ENCODE results near the gene TNFRSF12A. TPM values are rescaled to one million over a fixed set of nuclear protein-coding genes. Genes with fewer than 3 reads are reported as not detected.
A peak's percentile ranks its signal among the peaks of the same experiment; 100 is the strongest.

Gene TNFRSF12A
- total RNA-seq, 2 experiments from 2014 or later: 1.8 to 1.9 TPM

- Mint-ChIP-seq H3K4me1 (ENCODE audit: low read depth) (peaks cover 23% of the 10 kb centered on the region), H3K36me3 (ENCODE audit: low read depth) (no peaks in the 10 kb centered on the region), H3K27me3 (peaks cover 51% of the 10 kb centered on the region), H3K27ac (no peak within 1 kb of the TSS), H3K9me3 (no peaks in the 10 kb centered on the region), H3K4me3 (peak within 1 kb of the TSS; percentile 79)
- peaks cover 48 to 51% of the 10 kb centered on the region in 2 experiments for H3K27me3 ChIP-seq (ENCODE audit: control insufficient read depth in 1 of 2, insufficient read depth in 2 of 2, low read length in 2 of 2)
- ChIA-PET POLR2A (interaction anchor here (1.0 to 1.7 kb wide), 6 partner anchors 9 to 89 kb away, joined by 3 to 10 read pairs (median 4); partner anchors contain the start of genes IL32 and ZNF213), CTCF (interaction anchor here (0.8 to 4.1 kb wide), 4 partner anchors 12 to 42 kb away, joined by 3 to 19 read pairs (median 6); no protein-coding TSS in a partner anchor)
- DNase-seq (peak in 2 of 14 experiments; percentile 52 to 57), ATAC-seq (ENCODE audit: poor library complexity) (peak; percentile 25)
- H3K27ac ChIP-seq (ENCODE audit: low read depth in 1 of 2, low read length in 2 of 2): no peak within 1 kb of the TSS
- H3K4me3 ChIP-seq (ENCODE audit: low read length): peak within 1 kb of the TSS; percentile 44
- no peak for TF ChIP-seq CTCF (IDR thresholded peaks at IDR 0.05)
- peaks cover 34% of the 10 kb centered on the region for H3K4me1 ChIP-seq (ENCODE audit: insufficient read depth, low read length)
- peaks cover 0 to 6% of the 10 kb centered on the region in 2 experiments for H3K9me3 ChIP-seq (ENCODE audit: control insufficient read depth in 1 of 2, insufficient read depth in 1 of 2, low read length in 2 of 2)
- intact Hi-C loops (cut with DNase I, micrococcal nuclease): no loop called here
- no peaks in the 10 kb centered on the region for H3K36me3 ChIP-seq (ENCODE audit: insufficient read depth, low read length)
These were observed 25.8 kb downstream of the TNFRSF12A start, which contains the start of gene MMP25 for GRCh38 chr16:3045758-3046640. Gene MMP25, plus strand, starts transcription at chr16:3046561. Its CDS starts 357 bp downstream, at chr16:3046918.

- Mint-ChIP-seq H3K27me3 (peaks cover 46% of the 10 kb centered on the region), H3K9me3 (no peaks in the 10 kb centered on the region), H3K27ac (no peak overlapping the region), H3K4me3 (peak overlapping the region; percentile 15), H3K36me3 (ENCODE audit: low read depth) (no peaks in the 10 kb centered on the region), H3K4me1 (ENCODE audit: low read depth) (peaks cover 23% of the 10 kb centered on the region)
- Histone ChIP-seq H3K27ac (ENCODE audit: low read depth in 1 of 2, low read length in 2 of 2) (no peak overlapping the region), H3K36me3 (ENCODE audit: insufficient read depth, low read length) (no peaks in the 10 kb centered on the region), H3K4me1 (ENCODE audit: insufficient read depth, low read length) (peaks cover 34% of the 10 kb centered on the region), H3K4me3 (ENCODE audit: low read length) (no peak overlapping the region), H3K9me3 (ENCODE audit: control insufficient read depth in 1 of 2, insufficient read depth in 1 of 2, low read length in 2 of 2) (peaks cover 0 to 6% of the 10 kb centered on the region in 2 experiments), H3K27me3 (ENCODE audit: control insufficient read depth in 1 of 2, insufficient read depth in 2 of 2, low read length in 2 of 2) (peaks cover 43 to 45% of the 10 kb centered on the region in 2 experiments)
- TF ChIP-seq CTCF (IDR thresholded peaks at IDR 0.05): no peak
- POLR2A ChIA-PET: interaction anchor here (0.7 to 1.7 kb wide), 6 partner anchors 12 to 88 kb away, joined by 3 to 5 read pairs (median 4); partner anchors contain the start of gene ZNF213
- CTCF ChIA-PET: no interaction called here
- DNase-seq (peak in 1 of 14 experiments; percentile 37), ATAC-seq (ENCODE audit: poor library complexity) (peak; percentile 50)
- intact Hi-C loops (cut with DNase I, micrococcal nuclease): no loop called here
These were observed 26.6 kb downstream of the TNFRSF12A start for GRCh38 chr16:3046641-3047386.

GRCh38 chr16:3047387-3047720 lies 27.2 kb downstream of the TNFRSF12A start:
- Mint-ChIP-seq H3K9me3 (no peaks in the 10 kb centered on the region), H3K4me1 (ENCODE audit: low read depth) (peaks cover 28% of the 10 kb centered on the region), H3K4me3 (no peak overlapping the region), H3K36me3 (ENCODE audit: low read depth) (peaks cover 4% of the 10 kb centered on the region), H3K27me3 (peaks cover 41% of the 10 kb centered on the region), H3K27ac (no peak overlapping the region)
- Histone ChIP-seq H3K27ac (ENCODE audit: low read depth in 1 of 2, low read length in 2 of 2) (no peak overlapping the region), H3K27me3 (ENCODE audit: control insufficient read depth in 1 of 2, insufficient read depth in 2 of 2, low read length in 2 of 2) (peaks cover 40 to 42% of the 10 kb centered on the region in 2 experiments), H3K9me3 (ENCODE audit: control insufficient read depth in 1 of 2, insufficient read depth in 1 of 2, low read length in 2 of 2) (peaks cover 0 to 6% of the 10 kb centered on the region in 2 experiments), H3K4me1 (ENCODE audit: insufficient read depth, low read length) (peaks cover 34% of the 10 kb centered on the region), H3K36me3 (ENCODE audit: insufficient read depth, low read length) (no peaks in the 10 kb centered on the region), H3K4me3 (ENCODE audit: low read length) (no peak overlapping the region)
- ChIA-PET POLR2A (interaction anchor here (0.7 to 1.7 kb wide), 7 partner anchors 9 to 87 kb away, joined by 3 to 5 read pairs (median 3); partner anchors contain the start of gene ZNF213), CTCF (no interaction called here)
- no peak for DNase-seq
- TF ChIP-seq CTCF (IDR thresholded peaks at IDR 0.05): no peak
- intact Hi-C loops (cut with DNase I, micrococcal nuclease): no loop called here
- ATAC-seq (ENCODE audit: poor library complexity): no peak
